ENCODE measurements around the gene RXFP1.

Gene RXFP1

GRCh38 chr4:158492391-158492790 is 29.3 kb upstream of the RXFP1 start:
- H3K4ac ChIP-seq (ENCODE audit: low read depth, low read length), result no peak overlapping the region
- no peak overlapping the region for H2AK5ac ChIP-seq (ENCODE audit: low read length)
- no peaks in the 10 kb centered on the region for H3K79me2 ChIP-seq (ENCODE audit: control insufficient read depth, insufficient read depth, low read length, poor library complexity)
- H4K12ac ChIP-seq (ENCODE audit: low read depth, low read length), result no peak overlapping the region
- no peak overlapping the region for H3K18ac ChIP-seq (ENCODE audit: low read length)
- H3K14ac ChIP-seq (ENCODE audit: low read length), result no peak overlapping the region
- no peak overlapping the region for H2BK5ac ChIP-seq (ENCODE audit: low read depth, low read length, poor library complexity)
- no peak overlapping the region for H2AFZ ChIP-seq (ENCODE audit: insufficient read depth, low read length, poor library complexity)
- no peaks in the 10 kb centered on the region for H3K4me1 ChIP-seq (ENCODE audit: control insufficient read depth in 1 of 2, insufficient read depth in 2 of 2, low read length in 2 of 2)
- no peaks in the 10 kb centered on the region for H3K27me3 ChIP-seq (ENCODE audit: insufficient read depth, low read length)
- no peak for DNase-seq
- H3K9me3 ChIP-seq (ENCODE audit: insufficient read depth, low read depth, low read length), result no peaks in the 10 kb centered on the region
- no peaks in the 10 kb centered on the region for H3K36me3 ChIP-seq (ENCODE audit: control insufficient read depth in 1 of 2, insufficient read depth in 2 of 2, low read length in 2 of 2)
- H2BK12ac ChIP-seq (ENCODE audit: low read length), result no peak overlapping the region
- H3K23ac ChIP-seq (ENCODE audit: low read length), result no peak overlapping the region
- H3K4me2 ChIP-seq (ENCODE audit: low read length), result no peak overlapping the region
- H3K9ac ChIP-seq (ENCODE audit: low read length), result no peak overlapping the region
- H4K8ac ChIP-seq (ENCODE audit: low read depth, low read length), result no peak overlapping the region
- H4K91ac ChIP-seq (ENCODE audit: low read depth, low read length), result no peak overlapping the region
- H2BK120ac ChIP-seq (ENCODE audit: insufficient read depth, low read length, poor library complexity), result no peak overlapping the region
- H3K79me1 ChIP-seq (ENCODE audit: low read length), result no peaks in the 10 kb centered on the region
- no peak overlapping the region for H3K4me3 ChIP-seq (ENCODE audit: low read depth, low read length)
- no peak overlapping the region for H3K27ac ChIP-seq (ENCODE audit: low read depth, low read length)

- Histone ChIP-seq H3K79me2 (ENCODE audit: control insufficient read depth, insufficient read depth, low read length, poor library complexity) (no peaks in the 10 kb centered on the region), H2AK5ac (ENCODE audit: low read length) (no peak overlapping the region), H2BK5ac (ENCODE audit: low read depth, low read length, poor library complexity) (no peak overlapping the region), H3K4me1 (ENCODE audit: control insufficient read depth in 1 of 2, insufficient read depth in 2 of 2, low read length in 2 of 2) (no peaks in the 10 kb centered on the region), H4K91ac (ENCODE audit: low read depth, low read length) (no peak overlapping the region), H3K23ac (ENCODE audit: low read length) (no peak overlapping the region), H3K27ac (ENCODE audit: low read depth, low read length) (no peak overlapping the region), H3K4me3 (ENCODE audit: low read depth, low read length) (no peak overlapping the region), H3K9ac (ENCODE audit: low read length) (no peak overlapping the region), H3K79me1 (ENCODE audit: low read length) (no peaks in the 10 kb centered on the region), H4K8ac (ENCODE audit: low read depth, low read length) (no peak overlapping the region), H3K18ac (ENCODE audit: low read length) (no peak overlapping the region), H3K4me2 (ENCODE audit: low read length) (no peak overlapping the region), H3K27me3 (ENCODE audit: insufficient read depth, low read length) (no peaks in the 10 kb centered on the region), H4K12ac (ENCODE audit: low read depth, low read length) (no peak overlapping the region), H3K4ac (ENCODE audit: low read depth, low read length) (no peak overlapping the region), H2AFZ (ENCODE audit: insufficient read depth, low read length, poor library complexity) (no peak overlapping the region), H3K14ac (ENCODE audit: low read length) (no peak overlapping the region), H3K9me3 (ENCODE audit: insufficient read depth, low read depth, low read length) (no peaks in the 10 kb centered on the region), H2BK120ac (ENCODE audit: insufficient read depth, low read length, poor library complexity) (no peak overlapping the region), H3K36me3 (ENCODE audit: control insufficient read depth in 1 of 2, insufficient read depth in 2 of 2, low read length in 2 of 2) (no peaks in the 10 kb centered on the region), H2BK12ac (ENCODE audit: low read length) (no peak overlapping the region)
- peak; percentile 7 to 59 for DNase-seq
- no CpG with 5 or more reads among the region's 5 CpGs for WGBS (ENCODE audit: extremely low coverage, insufficient coverage, insufficient read length)
Measured at GRCh38 chr4:158496030-158496741, 25.5 kb upstream of the RXFP1 start.

GRCh38 chr4:158500054-158500453 is 21.6 kb upstream of the RXFP1 start:
- no peaks in the 10 kb centered on the region for H3K27me3 ChIP-seq (ENCODE audit: insufficient read depth, low read length)
- no peaks in the 10 kb centered on the region for H3K79me1 ChIP-seq (ENCODE audit: low read length)
- WGBS (ENCODE audit: extremely low coverage, insufficient coverage, insufficient read length), result no CpG with 5 or more reads among the region's 4 CpGs
- no peak overlapping the region for H3K18ac ChIP-seq (ENCODE audit: low read length)
- no peak overlapping the region for H2AFZ ChIP-seq (ENCODE audit: insufficient read depth, low read length, poor library complexity)
- no peaks in the 10 kb centered on the region for H3K79me2 ChIP-seq (ENCODE audit: control insufficient read depth, insufficient read depth, low read length, poor library complexity)
- no peak for DNase-seq
- H3K23ac ChIP-seq (ENCODE audit: low read length), result no peak overlapping the region
- no peak overlapping the region for H4K91ac ChIP-seq (ENCODE audit: low read depth, low read length)
- H2BK120ac ChIP-seq (ENCODE audit: insufficient read depth, low read length, poor library complexity), result no peak overlapping the region
- no peaks in the 10 kb centered on the region for H3K4me1 ChIP-seq (ENCODE audit: control insufficient read depth in 1 of 2, insufficient read depth in 2 of 2, low read length in 2 of 2)
- no peaks in the 10 kb centered on the region for H3K36me3 ChIP-seq (ENCODE audit: control insufficient read depth in 1 of 2, insufficient read depth in 2 of 2, low read length in 2 of 2)
- H3K4ac ChIP-seq (ENCODE audit: low read depth, low read length), result no peak overlapping the region
- H3K9me3 ChIP-seq (ENCODE audit: insufficient read depth, low read depth, low read length), result no peaks in the 10 kb centered on the region
- H2BK5ac ChIP-seq (ENCODE audit: low read depth, low read length, poor library complexity), result no peak overlapping the region
- no peak overlapping the region for H3K9ac ChIP-seq (ENCODE audit: low read length)
- H4K8ac ChIP-seq (ENCODE audit: low read depth, low read length), result no peak overlapping the region
- no peak overlapping the region for H3K4me3 ChIP-seq (ENCODE audit: low read depth, low read length)
- H2BK12ac ChIP-seq (ENCODE audit: low read length), result no peak overlapping the region
- H3K4me2 ChIP-seq (ENCODE audit: low read length), result no peak overlapping the region
- no peak overlapping the region for H3K14ac ChIP-seq (ENCODE audit: low read length)
- H4K12ac ChIP-seq (ENCODE audit: low read depth, low read length), result no peak overlapping the region
- no peak overlapping the region for H3K27ac ChIP-seq (ENCODE audit: low read depth, low read length)
- H2AK5ac ChIP-seq (ENCODE audit: low read length), result no peak overlapping the region

GRCh38 chr4:158513256-158513655 is 8.4 kb upstream of the RXFP1 start:
- Histone ChIP-seq H4K12ac (ENCODE audit: low read depth, low read length) (no peak overlapping the region), H3K23ac (ENCODE audit: low read length) (no peak overlapping the region), H4K8ac (ENCODE audit: low read depth, low read length) (no peak overlapping the region), H3K4me1 (ENCODE audit: control insufficient read depth in 1 of 2, insufficient read depth in 2 of 2, low read length in 2 of 2) (no peaks in the 10 kb centered on the region), H2AK5ac (ENCODE audit: low read length) (no peak overlapping the region), H3K9ac (ENCODE audit: low read length) (no peak overlapping the region), H3K4me2 (ENCODE audit: low read length) (no peak overlapping the region), H3K79me1 (ENCODE audit: low read length) (no peaks in the 10 kb centered on the region), H2BK12ac (ENCODE audit: low read length) (no peak overlapping the region), H3K79me2 (ENCODE audit: control insufficient read depth, insufficient read depth, low read length, poor library complexity) (no peaks in the 10 kb centered on the region), H4K91ac (ENCODE audit: low read depth, low read length) (no peak overlapping the region), H3K18ac (ENCODE audit: low read length) (no peak overlapping the region), H3K27ac (ENCODE audit: low read depth, low read length) (no peak overlapping the region), H3K4ac (ENCODE audit: low read depth, low read length) (no peak overlapping the region), H3K27me3 (ENCODE audit: insufficient read depth, low read length) (no peaks in the 10 kb centered on the region), H3K9me3 (ENCODE audit: insufficient read depth, low read depth, low read length) (no peaks in the 10 kb centered on the region), H2BK120ac (ENCODE audit: insufficient read depth, low read length, poor library complexity) (no peak overlapping the region), H2BK5ac (ENCODE audit: low read depth, low read length, poor library complexity) (no peak overlapping the region), H3K36me3 (ENCODE audit: control insufficient read depth in 1 of 2, insufficient read depth in 2 of 2, low read length in 2 of 2) (no peaks in the 10 kb centered on the region), H3K4me3 (ENCODE audit: low read depth, low read length) (no peak overlapping the region), H3K14ac (ENCODE audit: low read length) (no peak overlapping the region), H2AFZ (ENCODE audit: insufficient read depth, low read length, poor library complexity) (no peak overlapping the region)
- no peak for DNase-seq
- no CpG with 5 or more reads among the region's 2 CpGs for WGBS (ENCODE audit: extremely low coverage, insufficient coverage, insufficient read length)

Measured in trophoblast cell (in vitro differentiated cells and primary cell).